AG10803 (cell line): ENCODE results near the gene ZNRF1.
A peak's percentile ranks its signal among the peaks of the same experiment; 100 is the strongest.

Source experiments
- DNase-seq: peaks from one replicate; pipeline ENCODE4 v3.0.0; 2010; ENCODE audit warnings: low read depth
- H3K4me3 ChIP-seq: 2 replicates; pipeline ENCODE4 v1.5.1; 2011; ENCODE audit warnings: mild to moderate bottlenecking, low read length, control low read depth
- CTCF ChIP-seq: conservative IDR thresholded peaks from 2 replicates; pipeline ENCODE4 v1.5.1; 2011; ENCODE audit warnings: mild to moderate bottlenecking, low read length, control low read depth, inconsistent platforms

ZNRF1 gene

GRCh38 chr16:74991268-74991592, 7.6 kb upstream of the ZNRF1 start:
- TF ChIP-seq CTCF = no peak
- DNase-seq = no peak
- no peak overlapping the region for H3K4me3 ChIP-seq

- H3K4me3 ChIP-seq = no peak overlapping the region
- DNase-seq = no peak
- TF ChIP-seq CTCF = no peak
These were observed 7.0 kb upstream of the ZNRF1 start for GRCh38 chr16:74991593-74992403.

- no peak for DNase-seq
- H3K4me3 ChIP-seq = no peak overlapping the region
- no peak for TF ChIP-seq CTCF
These were observed 2.8 kb upstream of the ZNRF1 start for GRCh38 chr16:74995986-74996385.

GRCh38 chr16:74997042-74997491, 1.8 kb upstream of the ZNRF1 start:
- TF ChIP-seq CTCF = no peak
- no peak for DNase-seq
- H3K4me3 ChIP-seq = no peak overlapping the region

GRCh38 chr16:74999219-74999608, 390 bp downstream of the ZNRF1 start:
- H3K4me3 ChIP-seq = peak overlapping the region; percentile 71
- TF ChIP-seq CTCF = no peak
- no peak for DNase-seq

GRCh38 chr16:74999609-75000480, 1.0 kb downstream of the ZNRF1 start:
- DNase-seq = no peak
- peak overlapping the region; percentile 71 for H3K4me3 ChIP-seq
- TF ChIP-seq CTCF = no peak
